Stimulated activated CD8-positive, alpha-beta memory T cell treated with anti-CD3 and anti-CD28 coated beads, Interleukin-15, amount 100 ng/mL, for 24 hours (primary cell): ENCODE data around the gene KCTD5.
A peak's percentile ranks its signal among the peaks of the same experiment; 100 is the strongest.

Experiments used
- DNase-seq: peaks from one replicate; pipeline ENCODE4 v3.0.0-alpha.2; 2020; ENCODE audit warnings: low read depth

The KCTD5 gene

DNA sequence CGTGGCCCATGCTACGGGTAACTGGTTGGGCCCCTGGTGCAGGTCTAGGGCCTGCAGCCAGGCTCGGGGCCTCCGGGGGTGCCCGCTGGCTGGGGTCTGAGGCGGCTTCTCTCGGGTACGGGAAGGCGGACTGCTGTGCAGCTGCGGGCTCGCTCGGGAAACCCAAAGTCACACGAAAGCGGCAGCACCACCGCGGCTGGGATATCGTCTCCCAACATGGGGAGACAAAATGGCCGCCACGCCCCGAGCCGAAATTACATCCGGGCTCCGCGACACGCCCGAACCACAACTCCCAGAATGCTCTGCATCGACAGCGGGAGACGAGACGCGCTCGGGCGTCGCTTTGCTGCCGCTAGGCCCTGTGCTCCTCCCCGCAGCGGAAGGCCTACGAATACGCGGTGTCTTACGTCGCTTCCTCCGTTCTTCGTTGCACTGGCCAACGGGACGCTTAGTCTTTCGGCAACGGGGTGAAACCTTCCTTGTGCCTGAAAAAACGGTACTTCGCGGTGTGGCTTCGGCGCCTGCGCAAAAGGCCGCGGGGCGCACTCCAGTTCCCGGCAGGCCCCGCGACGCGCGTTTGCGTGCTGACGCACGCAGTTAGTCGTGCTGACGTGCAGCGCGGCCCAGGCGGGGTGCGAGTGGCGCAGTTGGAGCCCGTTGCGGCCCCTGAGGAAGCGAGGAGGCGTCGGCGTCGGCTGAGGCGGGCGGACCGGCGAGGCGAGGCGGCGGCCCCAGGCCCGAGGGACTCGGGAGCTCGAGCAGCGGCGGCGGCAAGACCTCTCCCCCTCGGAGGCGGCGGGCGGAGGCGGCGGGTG, 69.9 kb downstream of the KCTD5 start, which contains the start of gene SRRM2:
TSS of gene SRRM2 (plus strand) at position 604 of the 815 bp plus-strand sequence. CDS start 3,727 bp downstream, outside the sequence.
- peak; percentile 84 for DNase-seq

DNA sequence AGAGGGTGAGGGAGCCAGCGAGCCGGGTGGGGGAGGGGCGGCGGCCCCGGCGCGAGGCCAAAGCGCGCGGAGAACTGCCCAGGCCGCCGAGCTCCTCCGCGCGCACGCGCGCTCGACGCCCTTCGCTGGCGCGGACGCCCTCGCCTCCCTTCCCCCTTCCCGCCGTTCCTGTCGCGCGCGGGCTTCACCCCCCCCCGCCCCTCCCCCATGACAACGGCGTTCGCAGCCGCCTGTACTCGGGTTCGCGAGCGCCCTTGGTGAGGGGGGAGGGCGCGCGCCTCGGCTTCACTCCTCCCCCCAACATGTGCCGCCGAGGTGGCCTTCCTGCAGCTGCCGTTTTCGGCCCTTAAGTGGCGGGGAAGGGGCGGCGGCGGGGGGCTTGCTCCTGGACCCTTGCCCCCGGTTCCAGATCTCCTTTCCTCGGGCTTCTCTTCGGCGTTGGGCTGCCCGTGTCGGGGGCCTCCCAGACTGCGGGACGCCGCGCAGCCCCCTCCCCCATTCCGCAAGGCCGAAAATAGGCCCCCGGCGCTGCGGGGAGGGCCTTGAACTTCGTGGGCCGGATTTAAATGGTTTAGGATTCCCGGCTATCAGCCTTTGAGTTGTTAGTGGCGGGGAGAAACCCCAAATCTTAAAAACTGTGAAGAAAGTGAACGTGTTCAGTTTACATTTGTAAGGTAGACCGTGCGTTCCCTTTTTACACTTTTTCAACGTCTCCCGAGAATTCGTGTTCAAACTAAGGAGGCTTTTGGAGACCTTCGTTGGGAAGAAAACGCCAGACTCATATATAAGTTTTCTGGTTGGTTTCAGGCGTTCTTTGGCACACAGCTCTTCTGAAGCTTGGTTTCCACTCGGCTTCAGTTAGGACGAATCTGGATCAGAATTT, 70.8 kb downstream of the KCTD5 start:
- no peak for DNase-seq

DNA sequence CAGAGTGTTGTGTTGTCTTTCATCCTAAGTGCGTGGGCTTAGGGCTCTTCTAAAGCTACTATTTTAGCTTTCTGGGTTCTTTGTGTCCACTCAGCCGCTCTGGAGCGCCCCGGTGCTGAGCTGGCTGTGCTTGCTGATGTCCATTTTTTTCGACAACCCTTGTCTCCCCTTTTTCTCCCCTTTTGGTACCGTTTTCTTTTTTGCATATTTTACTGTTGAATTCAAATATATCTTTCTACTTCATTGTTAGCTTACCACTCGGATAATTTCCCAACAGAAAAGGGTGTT, 71.4 kb downstream of the KCTD5 start:
- no peak for DNase-seq

DNA sequence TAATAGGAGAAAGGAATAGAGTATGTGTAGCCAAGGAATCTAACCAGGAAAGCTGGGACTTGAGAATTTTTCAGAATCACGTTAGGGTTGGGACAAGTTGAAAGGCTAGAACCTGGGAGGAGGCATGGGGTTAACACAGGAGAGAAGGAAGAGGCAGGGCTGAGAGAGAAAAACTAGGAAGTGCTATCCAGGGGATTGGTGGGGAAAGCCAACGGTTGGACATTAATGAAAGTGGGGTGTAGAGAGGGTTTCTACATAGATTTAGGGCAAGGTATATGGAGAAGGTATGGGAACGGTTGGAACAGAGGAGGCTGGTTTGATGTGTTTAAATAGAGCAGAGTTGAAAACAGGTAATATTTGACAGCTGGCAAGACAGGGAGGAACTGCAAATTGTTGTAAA, 72.8 kb downstream of the KCTD5 start:
- no peak for DNase-seq

DNA sequence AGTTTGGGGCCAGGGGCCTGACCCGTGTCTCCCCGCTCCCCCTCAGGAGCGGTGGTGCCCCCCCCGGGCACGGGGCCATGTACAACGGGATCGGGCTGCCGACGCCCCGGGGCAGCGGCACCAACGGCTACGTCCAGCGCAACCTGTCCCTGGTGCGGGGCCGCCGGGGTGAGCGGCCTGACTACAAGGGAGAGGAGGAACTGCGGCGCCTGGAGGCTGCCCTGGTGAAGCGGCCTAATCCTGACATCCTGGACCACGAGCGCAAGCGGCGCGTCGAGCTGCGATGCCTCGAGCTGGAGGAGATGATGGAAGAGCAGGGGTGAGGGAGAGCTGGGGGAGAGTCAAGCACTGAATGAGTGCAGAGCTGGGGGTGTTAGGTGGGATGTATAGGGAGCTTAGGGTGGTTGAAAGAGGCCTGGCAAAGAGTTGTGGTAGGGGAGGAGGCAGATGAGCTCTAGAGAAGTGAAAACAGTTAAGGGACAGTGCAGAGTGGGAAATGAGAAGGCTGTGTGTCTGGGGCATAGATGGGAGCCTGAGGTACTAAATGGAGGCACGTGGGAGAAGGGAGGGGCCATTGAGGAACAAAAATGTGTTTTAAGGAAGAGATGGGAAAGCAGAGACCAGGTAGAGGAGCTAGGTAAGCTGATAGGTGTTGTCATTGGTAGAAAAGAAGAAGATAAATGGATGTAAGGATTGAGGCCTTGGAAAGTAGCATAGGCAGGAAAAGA, 74.1 kb downstream of the KCTD5 start:
- no peak for DNase-seq

DNA sequence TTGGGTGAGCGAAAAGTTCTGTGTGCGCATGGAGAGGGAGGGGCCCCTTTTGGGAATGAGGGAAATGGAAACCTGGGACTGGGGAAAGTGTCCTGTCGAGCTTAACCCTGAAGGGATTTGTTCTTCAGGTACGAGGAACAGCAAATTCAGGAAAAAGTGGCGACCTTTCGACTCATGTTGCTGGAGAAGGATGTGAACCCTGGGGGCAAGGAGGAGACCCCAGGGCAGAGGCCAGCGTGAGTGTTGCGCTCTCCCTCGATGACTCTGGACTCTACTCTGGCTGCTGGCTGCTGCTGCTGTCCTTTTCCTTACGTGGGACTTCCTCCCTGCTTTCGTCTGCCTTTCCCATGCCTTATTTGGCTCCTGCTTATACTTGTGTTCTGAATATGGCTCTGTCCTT, 75.0 kb downstream of the KCTD5 start:
- DNase-seq = no peak
